PC-3 (cell line): Measurements from ENCODE around the gene CLMN. TPM values are rescaled to one million over a fixed set of nuclear protein-coding genes. Genes with fewer than 3 reads are reported as not detected.

Source experiments
- ATAC-seq: fragments of 200-7000 bp; cut with Tn5 transposase; 2 replicates; pipeline ENCODE4 v1.9.1; 2020; ENCODE audit warnings: mild to moderate bottlenecking, moderate library complexity
- BruUV-seq: library from RNA; stranded (reverse); fragments of 400-500 nt; replicated peaks from 2 replicates; lab custom pipeline; 2021; lab: Mats Ljungman, UMichigan
- CTCF ChIA-PET: fragments of 300-600 bp; sonication (Branson Sonifier 250); formaldehyde crosslinking; loops from one replicate; lab custom pipeline; 2022; ENCODE audit warnings: antibody characterized with exemption; lab: Charles Lee
- POLR2A ChIA-PET: fragments of 300-600 bp; sonication (Branson Sonifier 250); formaldehyde crosslinking; loops from one replicate; lab custom pipeline; 2022; ENCODE audit warnings: antibody characterized with exemption; ENCODE audit not compliant: unreplicated experiment; lab: Charles Lee
- DNase-seq: peaks from one replicate; pipeline ENCODE4 v3.0.0-alpha.2; 2015
- H2AFZ ChIP-seq: fragments of 300-600 bp; sonication (generic); 2 replicates; pipeline ENCODE4 v1.6.0; 2016; ENCODE audit warnings: antibody characterized with exemption, low read length
- H3F3A ChIP-seq: fragments of 300-600 bp; sonication (generic); one replicate; pipeline ENCODE4 v1.6.0; 2017; ENCODE audit warnings: antibody characterized with exemption, low read length, control low read depth, mild to moderate bottlenecking; ENCODE audit not compliant: unreplicated experiment
- H3K27ac ChIP-seq: fragments of 300-600 bp; sonication (generic); 2 replicates; pipeline ENCODE4 v1.5.1; 2016; ENCODE audit warnings: mild to moderate bottlenecking, low read length
- H3K27me3 ChIP-seq: fragments of 300-600 bp; sonication (generic); 2 replicates; pipeline ENCODE4 v1.6.1; 2016; ENCODE audit warnings: low read length, mixed read lengths
- H3K36me3 ChIP-seq: fragments of 300-600 bp; sonication (generic); 2 replicates; pipeline ENCODE4 v1.6.1; 2016; ENCODE audit warnings: low read depth, mixed run types, low read length, mixed read lengths
- H3K4me1 ChIP-seq: fragments of 300-600 bp; sonication (generic); 2 replicates; pipeline ENCODE4 v1.5.1; 2016; ENCODE audit warnings: low read length; ENCODE audit not compliant: insufficient read depth
- H3K4me2 ChIP-seq: fragments of 300-600 bp; sonication (generic); 2 replicates; pipeline ENCODE4 v1.6.0; 2016; ENCODE audit warnings: low read length
- H3K4me3 ChIP-seq: fragments of 300-600 bp; sonication (generic); 2 replicates; pipeline ENCODE4 v1.5.1; 2016; ENCODE audit warnings: mild to moderate bottlenecking, low read length, mixed read lengths
- H3K79me2 ChIP-seq: fragments of 300-600 bp; sonication (generic); 2 replicates; pipeline ENCODE4 v1.6.1; 2017; ENCODE audit warnings: low read length, mixed read lengths
- H3K9ac ChIP-seq: fragments of 300-600 bp; sonication (generic); 2 replicates; pipeline ENCODE4 v1.6.0; 2016; ENCODE audit warnings: mild to moderate bottlenecking, low read length
- H3K9me2 ChIP-seq: fragments of 300-600 bp; sonication (generic); replicated peaks from 2 replicates; pipeline ENCODE4 v1.6.1; 2016; ENCODE audit warnings: mixed run types, low read length, mixed read lengths
- H3K9me3 ChIP-seq: fragments of 300-600 bp; sonication (generic); 2 replicates; pipeline ENCODE4 v1.6.1; 2016; ENCODE audit warnings: low read length, mixed read lengths
- H4K20me1 ChIP-seq: fragments of 300-600 bp; sonication (generic); 2 replicates; pipeline ENCODE4 v1.6.1; 2016; ENCODE audit warnings: low read length, mixed read lengths
- CTCF ChIP-seq: fragments of 300-600 bp; sonication (generic); conservative IDR thresholded peaks from 2 replicates; pipeline ENCODE4 v1.5.1; 2017; ENCODE audit warnings: antibody characterized with exemption, low read depth, mild to moderate bottlenecking, low read length
- EZH2 ChIP-seq: fragments of 300-600 bp; sonication (generic); IDR thresholded peaks from one replicate; pipeline ENCODE4 v1.6.1; 2017; ENCODE audit warnings: antibody characterized with exemption, mild to moderate bottlenecking, low read length; ENCODE audit not compliant: unreplicated experiment
- EZH2phosphoT487 ChIP-seq: fragments of 300-600 bp; sonication (generic); IDR thresholded peaks from 2 replicates; pipeline ENCODE4 v1.6.1; 2018; ENCODE audit warnings: mild to moderate bottlenecking, antibody characterized with exemption, low read length, borderline replicate concordance
- intact Hi-C: fragments of 100-400 bp; cut with micrococcal nuclease; formaldehyde crosslinking; loops from 2 replicates; pipeline ENCODE4 v1.9.0; 2023
- total RNA-seq: library from RNA; depleted of rRNA; stranded (reverse); fragments of >200 nt; gene quantifications from 2 replicates; pipeline ENCODE4 v1.2.3, GENCODE V29; 2014

The CLMN gene
- total RNA-seq, 1 experiment from 2014 or later: 3.5 TPM

GRCh38 chr14:95222151-95222631, 97.5 kb downstream of the CLMN start:
- ChIA-PET CTCF (no interaction called here), POLR2A (no interaction called here)
- no peak for ATAC-seq
- Histone ChIP-seq H3K79me2 (no peaks in the 10 kb centered on the region), H3K9me3 (no peaks in the 10 kb centered on the region), H3F3A (no peaks in the 10 kb centered on the region), H3K36me3 (no peaks in the 10 kb centered on the region), H3K9ac (no peak overlapping the region), H3K27ac (no peak overlapping the region), H2AFZ (no peak overlapping the region), H3K4me3 (no peak overlapping the region), H3K9me2 (no peaks in the 10 kb centered on the region), H3K4me2 (no peak overlapping the region), H3K4me1 (no peaks in the 10 kb centered on the region), H3K27me3 (no peaks in the 10 kb centered on the region), H4K20me1 (no peaks in the 10 kb centered on the region)
- DNase-seq: peak; percentile 5
- intact Hi-C loops: no loop called here
- no TSS peak for BruUV-seq
- TF ChIP-seq EZH2: no peak
- TF ChIP-seq CTCF: no peak
- TF ChIP-seq EZH2phosphoT487: no peak

- Histone ChIP-seq H3K79me2 (no peaks in the 10 kb centered on the region), H2AFZ (no peak overlapping the region), H3K9ac (no peak overlapping the region), H4K20me1 (no peaks in the 10 kb centered on the region), H3K9me2 (no peaks in the 10 kb centered on the region), H3K9me3 (no peaks in the 10 kb centered on the region), H3K27me3 (no peaks in the 10 kb centered on the region), H3K36me3 (no peaks in the 10 kb centered on the region), H3K27ac (no peak overlapping the region), H3K4me1 (no peaks in the 10 kb centered on the region), H3K4me2 (no peak overlapping the region), H3F3A (no peaks in the 10 kb centered on the region), H3K4me3 (no peak overlapping the region)
- TF ChIP-seq EZH2 (no peak), CTCF (no peak), EZH2phosphoT487 (no peak)
- BruUV-seq: no TSS peak
- intact Hi-C loops: no loop called here
- DNase-seq (no peak), ATAC-seq (no peak)
- ChIA-PET POLR2A (no interaction called here), CTCF (no interaction called here)
These were observed 98.2 kb downstream of the CLMN start for GRCh38 chr14:95221531-95221930.

GRCh38 chr14:95220663-95221231, 99.0 kb downstream of the CLMN start:
- Histone ChIP-seq H3K79me2 (no peaks in the 10 kb centered on the region), H3K4me2 (no peak overlapping the region), H3K4me1 (no peaks in the 10 kb centered on the region), H3K9ac (no peak overlapping the region), H2AFZ (no peak overlapping the region), H3K9me2 (no peaks in the 10 kb centered on the region), H4K20me1 (no peaks in the 10 kb centered on the region), H3K36me3 (no peaks in the 10 kb centered on the region), H3K4me3 (no peak overlapping the region), H3F3A (no peaks in the 10 kb centered on the region), H3K27me3 (no peaks in the 10 kb centered on the region), H3K27ac (no peak overlapping the region), H3K9me3 (no peaks in the 10 kb centered on the region)
- ATAC-seq (no peak), DNase-seq (no peak)
- BruUV-seq: no TSS peak
- TF ChIP-seq EZH2 (no peak), CTCF (no peak), EZH2phosphoT487 (no peak)
- intact Hi-C loops: no loop called here
- POLR2A ChIA-PET: no interaction called here
- CTCF ChIA-PET: no interaction called here
